Mesodermal cell (in vitro differentiated cells): Measurements from ENCODE around the gene CTXND1.

Source experiments
- H3K27ac ChIP-seq: 2 replicates; pipeline ENCODE4 v1.7.0; 2013; ENCODE audit warnings: mild to moderate bottlenecking, low read depth, low read length, moderate library complexity; ENCODE audit not compliant: severe bottlenecking
- H3K36me3 ChIP-seq: 2 replicates; pipeline ENCODE4 v1.7.1; 2013; ENCODE audit warnings: mild to moderate bottlenecking, low read length, moderate library complexity; ENCODE audit not compliant: control insufficient read depth, insufficient read depth
- H3K4me1 ChIP-seq: one replicate; pipeline ENCODE4 v1.7.1; 2013; ENCODE audit warnings: mild to moderate bottlenecking, low read length; ENCODE audit not compliant: insufficient read depth, control insufficient read depth, poor library complexity, severe bottlenecking
- H3K4me3 ChIP-seq: 2 replicates; pipeline ENCODE4 v1.7.0; 2013; ENCODE audit warnings: low read length, control low read depth, mild to moderate bottlenecking; ENCODE audit not compliant: insufficient read depth, poor library complexity, severe bottlenecking; ENCODE audit errors: extremely low read depth
- H3K9me3 ChIP-seq: 2 replicates; pipeline ENCODE4 v1.7.1; 2013; ENCODE audit warnings: mild to moderate bottlenecking, low read length, moderate library complexity; ENCODE audit not compliant: control insufficient read depth
- WGBS, 2 experiments: methylation state at CpG; one replicate each; pipeline ENCODE4 v1.1.5; 2013; ENCODE audit warnings: missing lambda C conversion rate in 2 of 2; ENCODE audit not compliant: insufficient coverage in 2 of 2; 5-methylcytosine and 5-hydroxymethylcytosine counted together

CTXND1 gene

DNA sequence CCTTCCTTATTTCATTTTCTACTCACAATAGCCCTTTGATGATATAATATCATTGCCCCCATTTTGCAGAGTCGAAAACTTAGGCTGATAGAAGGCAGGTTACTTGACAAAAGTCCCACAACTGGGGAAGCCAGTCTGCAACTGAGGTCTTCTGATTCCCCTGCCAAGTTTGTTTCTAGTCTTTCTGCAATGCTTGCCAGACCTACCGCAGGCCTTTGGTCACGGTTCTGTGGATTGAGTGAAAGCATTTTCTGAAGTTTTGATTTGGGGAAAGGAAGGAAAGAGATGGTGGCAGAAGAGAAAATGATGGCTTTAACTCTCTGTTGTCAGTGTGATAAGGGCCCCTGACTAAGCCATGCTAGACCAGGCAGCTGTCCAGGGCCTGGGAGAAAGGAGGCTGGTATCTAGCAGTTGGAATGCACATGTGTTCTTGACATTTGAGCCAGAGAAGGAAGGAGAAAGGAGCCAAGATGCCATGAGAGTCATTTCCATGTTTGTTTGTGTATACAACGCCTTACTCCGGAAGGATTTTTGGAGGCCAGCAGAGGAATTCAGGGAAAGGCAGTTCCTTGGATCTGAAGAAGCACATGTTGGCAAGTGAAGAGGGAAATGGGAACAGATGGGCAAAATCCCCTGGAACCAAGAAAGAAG lies 69.3 kb downstream of the CTXND1 start:
- H3K4me3 ChIP-seq, result no peak overlapping the region
- 84 to 86% methylated on average over 5 of the region's 5 CpGs for WGBS, 2 experiments
- no peaks in the 10 kb centered on the region for H3K4me1 ChIP-seq
- no peaks in the 10 kb centered on the region for H3K9me3 ChIP-seq
- H3K36me3 ChIP-seq, result peaks cover 42% of the 10 kb centered on the region
- no peak overlapping the region for H3K27ac ChIP-seq

DNA sequence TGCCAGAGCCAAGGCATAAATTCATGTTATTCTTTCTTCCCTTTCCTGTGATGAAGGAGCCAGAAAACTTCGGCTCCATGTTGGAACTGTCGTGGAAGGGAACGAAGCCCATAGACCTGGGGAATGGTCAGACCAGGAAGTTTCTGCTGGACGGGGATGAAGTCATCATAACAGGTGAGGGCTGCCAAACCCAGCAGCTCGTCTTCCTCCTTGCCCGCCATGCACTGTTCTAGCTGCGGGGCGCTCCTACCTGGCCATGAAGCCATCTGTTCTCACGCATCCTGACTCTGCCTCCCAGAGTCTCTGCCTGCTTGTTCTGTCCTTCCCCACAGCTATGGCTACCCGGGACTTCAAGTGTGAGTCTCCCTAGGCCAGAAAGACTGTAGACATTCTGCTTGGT lies 71.0 kb downstream of the CTXND1 start:
- Histone ChIP-seq H3K36me3 (peaks cover 35% of the 10 kb centered on the region), H3K27ac (no peak overlapping the region), H3K9me3 (no peaks in the 10 kb centered on the region), H3K4me3 (no peak overlapping the region), H3K4me1 (no peaks in the 10 kb centered on the region)
- 89 to 94% methylated on average over 10 of the region's 10 CpGs for whole genome bisulfite sequencing, 2 experiments

DNA sequence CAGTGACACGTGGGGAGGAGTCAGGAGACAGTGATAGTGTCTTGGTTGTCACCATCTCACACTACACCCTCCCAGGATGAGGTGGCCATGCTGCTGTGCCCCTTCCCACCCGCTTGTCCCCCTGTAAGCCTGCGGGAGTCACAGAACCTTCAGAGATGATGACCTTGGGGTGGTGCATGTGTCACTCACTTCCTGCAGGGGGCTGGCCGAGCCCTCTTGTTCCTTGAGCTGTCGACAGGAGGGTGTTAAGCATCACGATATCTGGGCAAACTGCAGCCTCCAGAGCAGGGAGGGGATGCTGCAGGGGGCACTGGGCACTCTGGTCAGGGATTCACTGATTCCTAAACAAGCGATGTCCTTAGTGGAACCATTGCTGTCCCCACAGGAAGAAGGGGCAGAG lies 71.5 kb downstream of the CTXND1 start:
- H3K36me3 ChIP-seq, result peaks cover 31% of the 10 kb centered on the region
- H3K4me1 ChIP-seq, result no peaks in the 10 kb centered on the region
- WGBS, 2 experiments, result 65 to 81% methylated on average over 5 to 6 of the region's 7 CpGs
- no peak overlapping the region for H3K4me3 ChIP-seq
- H3K27ac ChIP-seq, result no peak overlapping the region
- no peaks in the 10 kb centered on the region for H3K9me3 ChIP-seq

DNA sequence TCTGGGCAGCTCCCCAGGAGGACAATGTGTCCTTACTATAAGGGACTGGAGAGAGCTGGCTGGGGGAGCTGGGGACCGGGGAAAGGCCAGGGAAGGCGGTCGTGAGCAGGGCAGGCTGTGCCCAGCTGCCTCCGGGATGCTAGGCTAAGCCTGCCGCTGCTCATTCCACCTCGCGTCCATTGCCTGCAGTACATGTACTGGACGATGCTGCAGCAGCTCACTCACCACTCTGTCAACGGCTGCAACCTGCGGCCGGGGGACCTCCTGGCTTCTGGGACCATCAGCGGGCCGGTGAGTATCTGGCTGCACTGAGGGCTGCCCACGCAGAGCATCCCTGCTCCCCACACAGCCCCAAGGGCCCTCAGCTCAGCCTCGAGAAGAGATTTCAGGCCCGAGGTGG lies 72.1 kb downstream of the CTXND1 start:
- no peaks in the 10 kb centered on the region for H3K9me3 ChIP-seq
- H3K4me1 ChIP-seq, result no peaks in the 10 kb centered on the region
- no peak overlapping the region for H3K4me3 ChIP-seq
- no peak overlapping the region for H3K27ac ChIP-seq
- WGBS, 2 experiments, result 81 to 83% methylated on average over 15 to 16 of the region's 16 CpGs
- peaks cover 28% of the 10 kb centered on the region for H3K36me3 ChIP-seq

DNA sequence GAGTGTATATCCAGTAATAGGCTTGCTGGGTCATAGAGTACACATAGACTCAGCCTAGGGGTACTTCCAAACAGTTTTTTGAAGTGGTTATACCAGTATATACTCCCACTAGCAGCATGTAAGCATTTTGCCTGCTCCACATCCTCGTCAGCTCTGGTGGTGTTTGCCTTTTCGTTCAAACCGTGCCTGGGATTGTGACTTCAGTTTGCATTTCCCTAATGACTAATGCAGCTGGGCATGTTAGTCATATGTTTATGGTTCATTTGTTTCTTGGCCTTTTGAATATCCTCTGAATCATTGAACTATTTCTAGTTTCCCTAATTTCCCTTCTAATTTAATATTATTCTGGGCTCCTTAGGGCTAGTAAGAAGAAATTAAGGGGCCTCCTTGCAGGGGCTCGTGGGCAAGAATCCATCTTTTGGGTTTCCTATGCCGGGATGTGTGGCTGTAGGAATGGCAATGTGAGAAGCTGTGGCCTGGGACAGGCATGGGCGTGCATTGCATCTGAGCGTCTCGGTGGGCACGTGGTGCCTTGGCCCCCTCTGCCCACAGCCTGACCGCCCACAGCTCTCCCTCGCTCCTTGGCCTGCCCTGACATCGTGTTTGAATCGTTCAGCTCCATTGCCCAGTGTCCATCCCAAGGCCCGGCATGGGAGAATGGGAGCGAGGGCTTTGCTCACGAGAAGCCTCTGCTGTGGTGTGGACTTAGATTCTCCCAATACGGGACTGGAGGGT lies 72.8 kb downstream of the CTXND1 start:
- no peaks in the 10 kb centered on the region for H3K9me3 ChIP-seq
- WGBS, 2 experiments, result 94 to 95% methylated on average over 14 to 17 of the region's 17 CpGs
- peaks cover 28% of the 10 kb centered on the region for H3K36me3 ChIP-seq
- H3K27ac ChIP-seq, result no peak overlapping the region
- no peak overlapping the region for H3K4me3 ChIP-seq
- H3K4me1 ChIP-seq, result peaks cover 5% of the 10 kb centered on the region

DNA sequence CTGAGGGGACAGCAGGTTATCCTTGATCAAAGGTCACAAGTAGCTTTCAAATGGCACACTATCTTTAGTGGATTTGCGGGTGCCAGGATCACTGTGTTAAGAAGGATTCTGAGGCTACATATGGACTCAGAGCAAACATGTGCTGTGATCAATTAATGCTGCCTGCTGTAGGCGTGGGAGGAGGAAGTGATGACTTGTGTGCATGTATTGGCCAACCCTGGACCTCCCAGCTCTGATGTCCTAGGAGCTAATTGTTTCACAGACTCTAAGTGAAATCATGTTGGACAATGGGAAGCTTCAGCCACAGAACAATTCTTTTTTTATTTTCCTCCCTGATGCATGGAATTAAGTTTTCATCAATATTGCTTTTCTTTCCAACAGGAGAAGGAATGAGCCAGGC lies 74.9 kb downstream of the CTXND1 start:
- WGBS, 2 experiments, result 88 to 100% methylated on average over 2 of the region's 2 CpGs
- H3K36me3 ChIP-seq, result peaks cover 20% of the 10 kb centered on the region
- H3K4me3 ChIP-seq, result no peak overlapping the region
- no peak overlapping the region for H3K27ac ChIP-seq
- no peaks in the 10 kb centered on the region for H3K9me3 ChIP-seq
- peaks cover 5% of the 10 kb centered on the region for H3K4me1 ChIP-seq

DNA sequence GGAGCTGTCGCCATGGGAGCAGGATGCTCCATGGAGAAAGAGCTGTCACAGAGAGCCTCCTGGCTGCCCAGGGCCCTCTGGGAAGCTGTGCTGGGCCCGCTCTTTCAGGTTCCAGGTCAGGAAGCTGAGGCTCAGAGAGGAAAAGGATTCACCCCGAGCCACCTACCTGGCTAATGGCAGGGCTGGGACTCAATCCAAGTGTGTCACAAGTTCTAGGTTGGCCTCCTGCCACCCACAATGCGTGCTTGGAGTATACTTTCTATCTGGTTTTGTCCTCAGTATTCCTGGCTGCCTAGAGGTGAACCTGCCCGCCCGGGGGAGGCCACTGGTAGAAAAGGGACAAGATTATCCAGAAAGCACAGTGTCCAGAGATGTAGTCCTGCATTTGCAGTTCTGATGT lies 75.6 kb downstream of the CTXND1 start:
- Histone ChIP-seq H3K36me3 (peaks cover 16% of the 10 kb centered on the region), H3K9me3 (no peaks in the 10 kb centered on the region), H3K4me1 (peaks cover 5% of the 10 kb centered on the region), H3K4me3 (no peak overlapping the region), H3K27ac (no peak overlapping the region)
- WGBS, 2 experiments, result 84 to 90% methylated on average over 6 of the region's 6 CpGs

DNA sequence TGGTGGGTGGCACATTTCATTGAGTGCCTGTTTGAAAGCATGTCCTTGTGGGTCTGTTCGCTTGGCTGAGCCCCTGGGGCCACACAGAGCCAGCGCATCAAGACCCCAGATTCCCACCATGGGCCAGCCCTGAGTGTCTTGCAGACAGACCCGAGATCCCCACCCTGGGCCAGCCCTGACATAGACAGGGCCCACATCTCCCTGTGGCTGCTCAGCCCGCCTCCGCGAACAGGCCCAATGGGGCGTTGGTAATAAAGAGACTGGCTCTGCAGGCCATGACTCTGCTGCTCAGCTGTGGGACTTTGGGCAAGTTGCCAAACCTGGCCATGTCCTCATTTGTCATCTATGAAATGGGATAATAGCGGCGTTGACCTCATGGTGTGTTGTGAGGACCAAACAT lies 76.6 kb downstream of the CTXND1 start:
- no peaks in the 10 kb centered on the region for H3K9me3 ChIP-seq
- H3K4me1 ChIP-seq, result peaks cover 5% of the 10 kb centered on the region
- no peak overlapping the region for H3K27ac ChIP-seq
- H3K4me3 ChIP-seq, result no peak overlapping the region
- WGBS, 2 experiments, result 97 to 98% methylated on average over 9 of the region's 9 CpGs
- H3K36me3 ChIP-seq, result peaks cover 9% of the 10 kb centered on the region

DNA sequence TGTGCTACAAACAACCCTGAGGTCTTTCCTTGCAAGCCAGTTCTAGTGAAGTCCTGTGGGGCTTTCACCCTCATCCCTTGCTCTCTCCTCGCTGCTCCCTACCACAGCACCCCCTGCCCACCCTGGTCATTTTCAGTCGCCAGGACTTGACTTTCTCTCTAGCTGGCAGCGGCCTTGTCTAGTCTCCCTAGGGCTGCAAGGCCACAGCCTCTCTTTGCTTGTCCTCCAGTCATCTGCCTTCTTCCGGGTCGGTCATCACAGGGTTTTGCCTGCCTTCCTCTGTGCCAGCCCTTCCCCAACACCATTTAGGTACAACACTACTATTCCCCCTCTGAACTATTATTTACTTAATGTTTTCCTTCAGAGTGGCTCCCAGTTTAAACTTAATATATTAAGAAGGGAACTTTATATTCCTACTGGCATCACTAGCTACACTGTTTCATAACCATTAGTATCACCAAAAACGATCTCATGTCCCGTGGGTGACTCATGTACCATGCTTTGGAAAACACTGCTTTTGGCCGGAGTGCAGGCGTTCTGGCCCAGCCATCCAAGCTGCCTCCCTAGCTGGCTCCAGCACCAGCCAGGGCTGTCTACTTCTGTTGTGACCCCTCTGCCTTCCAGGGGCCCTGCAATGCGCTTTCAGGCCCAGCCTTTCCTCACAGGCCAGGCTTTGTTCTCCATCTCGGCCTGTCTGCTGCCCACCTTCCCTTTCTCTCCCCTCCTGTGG lies 77.8 kb downstream of the CTXND1 start:
- Histone ChIP-seq H3K36me3 (peaks cover 9% of the 10 kb centered on the region), H3K4me3 (no peak overlapping the region)
- 93 to 94% methylated on average over 9 to 11 of the region's 11 CpGs for WGBS, 2 experiments

DNA sequence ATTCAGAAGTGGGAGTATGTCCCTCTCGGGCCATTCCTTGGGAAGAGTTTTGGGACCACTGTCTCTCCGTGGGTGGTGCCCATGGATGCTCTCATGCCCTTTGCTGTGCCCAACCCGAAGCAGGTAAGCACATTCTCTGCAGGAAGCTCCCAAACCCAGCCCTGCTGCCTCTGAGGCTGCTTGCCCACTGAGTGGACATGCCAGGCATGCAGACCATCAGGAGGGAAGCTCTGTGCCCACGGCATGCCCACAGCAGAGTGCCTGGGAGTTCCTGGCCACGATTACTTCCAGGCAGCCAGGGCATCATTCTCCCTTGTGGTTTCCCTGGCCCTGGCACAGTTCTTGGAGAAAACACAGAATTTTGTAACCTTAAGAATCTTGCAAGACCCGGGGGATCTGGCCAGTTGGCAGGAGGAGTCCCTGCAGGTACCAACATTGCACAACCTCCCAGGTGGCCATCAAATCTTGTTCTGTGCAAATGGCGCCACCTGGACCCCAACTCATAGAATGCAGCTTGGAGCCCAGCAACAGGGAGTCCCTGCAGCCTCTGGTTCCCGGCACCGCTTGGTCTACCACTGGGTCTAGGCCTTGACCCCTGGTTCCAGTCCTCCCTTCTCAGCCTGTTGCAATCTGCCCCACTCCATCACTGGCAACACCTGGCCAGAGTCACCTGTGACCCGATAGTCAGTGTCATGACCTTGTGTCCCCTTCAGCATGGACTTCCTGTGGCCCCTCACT lies 78.8 kb downstream of the CTXND1 start:
- peaks cover 9% of the 10 kb centered on the region for H3K36me3 ChIP-seq
- no peak overlapping the region for H3K4me3 ChIP-seq
- 72 to 73% methylated on average over 10 of the region's 10 CpGs for WGBS, 2 experiments
- no peaks in the 10 kb centered on the region for H3K9me3 ChIP-seq
- H3K4me1 ChIP-seq, result peaks cover 5% of the 10 kb centered on the region
- no peak overlapping the region for H3K27ac ChIP-seq

More for the DNA sequence above, 77.8 kb downstream of the CTXND1 start:
- H3K27ac ChIP-seq, result no peak overlapping the region
- no peaks in the 10 kb centered on the region for H3K9me3 ChIP-seq
- H3K4me1 ChIP-seq, result peaks cover 5% of the 10 kb centered on the region
